ENCODE data around the gene IL36B. TPM values are rescaled to one million over a fixed set of nuclear protein-coding genes. Genes with fewer than 3 reads are reported as not detected.

IL36B gene
- total and polyA plus RNA-seq, 2 experiments from 2014 or later = not detected

DNA sequence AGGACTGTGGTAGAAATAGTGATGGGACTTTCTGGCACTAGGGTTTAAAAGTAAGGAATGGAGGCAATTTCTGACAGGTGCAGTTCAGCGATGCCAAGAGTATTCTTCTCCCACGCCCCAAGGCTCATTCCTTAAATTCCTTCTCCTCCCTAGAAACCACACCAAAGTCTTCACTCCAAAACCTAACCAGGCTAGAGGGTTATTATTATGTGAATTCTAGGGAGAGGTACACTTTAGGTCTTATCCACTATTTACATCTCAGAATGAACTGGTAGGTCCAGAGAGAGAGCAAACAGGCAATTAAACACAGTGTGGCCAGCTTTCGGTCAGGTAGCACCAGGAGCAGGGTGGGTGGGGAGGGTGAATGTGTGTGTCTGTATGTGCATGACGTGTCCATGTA lies 26.5 kb upstream of the IL36B start:
- Histone ChIP-seq H3K4me2 (no peak overlapping the region), H3K4me1 (ENCODE audit: insufficient read depth) (no peaks in the 10 kb centered on the region), H3K36me3 (replicated peaks; ENCODE audit: insufficient read depth, low read depth) (no peaks in the 10 kb centered on the region), H3K9me3 (ENCODE audit: low read depth) (no peaks in the 10 kb centered on the region), H3K27ac (no peak overlapping the region), H3K27me3 (no peaks in the 10 kb centered on the region), H2AFZ (no peak overlapping the region), H3K9me2 (replicated peaks; ENCODE audit: insufficient read depth) (no peaks in the 10 kb centered on the region), H3K79me2 (no peaks in the 10 kb centered on the region), H3K4me3 (no peak overlapping the region), H4K20me1 (ENCODE audit: insufficient read depth, poor library complexity, severe bottlenecking) (no peaks in the 10 kb centered on the region)
- TF ChIP-seq EZH2phosphoT487 (IDR thresholded peaks at IDR 0.05; ENCODE audit: low read depth, severe bottlenecking, unreplicated experiment) = no peak
- TF ChIP-seq, protein P1, sequence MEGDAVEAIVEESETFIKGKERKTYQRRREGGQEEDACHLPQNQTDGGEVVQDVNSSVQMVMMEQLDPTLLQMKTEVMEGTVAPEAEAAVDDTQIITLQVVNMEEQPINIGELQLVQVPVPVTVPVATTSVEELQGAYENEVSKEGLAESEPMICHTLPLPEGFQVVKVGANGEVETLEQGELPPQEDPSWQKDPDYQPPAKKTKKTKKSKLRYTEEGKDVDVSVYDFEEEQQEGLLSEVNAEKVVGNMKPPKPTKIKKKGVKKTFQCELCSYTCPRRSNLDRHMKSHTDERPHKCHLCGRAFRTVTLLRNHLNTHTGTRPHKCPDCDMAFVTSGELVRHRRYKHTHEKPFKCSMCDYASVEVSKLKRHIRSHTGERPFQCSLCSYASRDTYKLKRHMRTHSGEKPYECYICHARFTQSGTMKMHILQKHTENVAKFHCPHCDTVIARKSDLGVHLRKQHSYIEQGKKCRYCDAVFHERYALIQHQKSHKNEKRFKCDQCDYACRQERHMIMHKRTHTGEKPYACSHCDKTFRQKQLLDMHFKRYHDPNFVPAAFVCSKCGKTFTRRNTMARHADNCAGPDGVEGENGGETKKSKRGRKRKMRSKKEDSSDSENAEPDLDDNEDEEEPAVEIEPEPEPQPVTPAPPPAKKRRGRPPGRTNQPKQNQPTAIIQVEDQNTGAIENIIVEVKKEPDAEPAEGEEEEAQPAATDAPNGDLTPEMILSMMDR (IDR thresholded peaks at IDR 0.05; ENCODE audit: poor library complexity) = no peak
- no peak for TF ChIP-seq EZH2 (IDR thresholded peaks at IDR 0.05; ENCODE audit: borderline replicate concordance)
- no peak for DNase-seq (ENCODE audit: low spot score)
- WGBS (ENCODE audit: low lambda C conversion rate, missing lambda C conversion rate) = 75% methylated on average over 4 of the region's 4 CpGs

DNA sequence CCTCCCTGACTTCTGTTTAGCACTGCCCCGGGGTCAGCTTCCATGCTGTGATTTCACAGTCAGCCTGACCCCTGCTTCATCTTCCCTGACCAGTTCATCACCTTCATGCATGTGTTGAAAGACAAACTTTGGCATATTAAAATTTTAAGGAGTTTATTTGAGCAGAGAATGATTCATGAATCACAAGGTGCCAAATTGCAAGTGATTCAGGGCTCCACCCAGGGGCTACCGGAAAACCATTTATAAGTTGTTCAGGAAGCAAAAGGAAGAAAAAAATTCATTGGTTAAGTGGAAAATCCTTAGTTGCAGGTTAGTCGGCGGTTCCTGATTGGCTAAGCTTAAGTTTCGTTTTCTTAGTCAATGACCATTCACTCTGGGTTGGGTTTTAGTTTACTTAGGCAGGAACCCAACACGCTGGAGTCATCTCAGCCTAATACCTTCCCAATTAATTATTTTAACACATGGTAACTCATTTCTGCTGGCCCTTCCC lies 25.7 kb upstream of the IL36B start:
- H3K27ac ChIP-seq = no peak overlapping the region
- no peaks in the 10 kb centered on the region for H3K9me3 ChIP-seq (ENCODE audit: low read depth)
- H3K4me2 ChIP-seq = no peak overlapping the region
- H2AFZ ChIP-seq = no peak overlapping the region
- TF ChIP-seq EZH2phosphoT487 (IDR thresholded peaks at IDR 0.05; ENCODE audit: low read depth, severe bottlenecking, unreplicated experiment) (no peak), EZH2 (IDR thresholded peaks at IDR 0.05; ENCODE audit: borderline replicate concordance) (no peak)
- TF ChIP-seq, protein P1 (IDR thresholded peaks at IDR 0.05; ENCODE audit: poor library complexity) = no peak
- no peaks in the 10 kb centered on the region for H4K20me1 ChIP-seq (ENCODE audit: insufficient read depth, poor library complexity, severe bottlenecking)
- H3K36me3 ChIP-seq (replicated peaks; ENCODE audit: insufficient read depth, low read depth) = no peaks in the 10 kb centered on the region
- no peaks in the 10 kb centered on the region for H3K4me1 ChIP-seq (ENCODE audit: insufficient read depth)
- H3K4me3 ChIP-seq = no peak overlapping the region
- H3K9me2 ChIP-seq (replicated peaks; ENCODE audit: insufficient read depth) = no peaks in the 10 kb centered on the region
- DNase-seq (ENCODE audit: low spot score) = no peak
- H3K79me2 ChIP-seq = no peaks in the 10 kb centered on the region
- H3K27me3 ChIP-seq = no peaks in the 10 kb centered on the region
- 81% methylated on average over 6 of the region's 6 CpGs for WGBS (ENCODE audit: low lambda C conversion rate, missing lambda C conversion rate)

DNA sequence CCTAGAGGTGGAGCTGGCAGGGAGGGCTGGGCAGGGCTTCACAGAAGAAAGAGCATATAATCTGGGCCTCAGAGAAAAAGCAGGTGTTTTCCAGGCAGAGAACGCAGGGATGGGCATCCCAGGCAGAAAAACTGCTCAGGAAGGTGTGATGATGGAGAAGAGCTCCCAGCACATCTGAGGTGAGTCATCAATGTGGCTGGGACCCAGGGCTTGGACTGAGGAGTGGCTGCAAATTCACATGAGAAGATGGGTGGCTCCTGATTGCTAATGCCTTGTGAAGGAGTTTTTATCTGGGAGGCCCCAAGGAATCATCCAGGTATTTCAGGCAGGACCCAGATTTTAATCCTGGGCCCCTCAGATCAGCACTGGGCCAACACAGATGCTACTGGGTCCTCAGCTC lies 25.3 kb upstream of the IL36B start:
- Histone ChIP-seq H3K27me3 (no peaks in the 10 kb centered on the region), H4K20me1 (ENCODE audit: insufficient read depth, poor library complexity, severe bottlenecking) (no peaks in the 10 kb centered on the region), H2AFZ (no peak overlapping the region), H3K4me3 (no peak overlapping the region), H3K9me3 (ENCODE audit: low read depth) (no peaks in the 10 kb centered on the region), H3K27ac (no peak overlapping the region), H3K4me2 (no peak overlapping the region), H3K9me2 (replicated peaks; ENCODE audit: insufficient read depth) (no peaks in the 10 kb centered on the region), H3K79me2 (no peaks in the 10 kb centered on the region), H3K4me1 (ENCODE audit: insufficient read depth) (no peaks in the 10 kb centered on the region), H3K36me3 (replicated peaks; ENCODE audit: insufficient read depth, low read depth) (no peaks in the 10 kb centered on the region)
- 57% methylated on average over 1 of the region's 1 CpG for WGBS (ENCODE audit: low lambda C conversion rate, missing lambda C conversion rate)
- no peak for TF ChIP-seq EZH2phosphoT487 (IDR thresholded peaks at IDR 0.05; ENCODE audit: low read depth, severe bottlenecking, unreplicated experiment)
- TF ChIP-seq, protein P1 (IDR thresholded peaks at IDR 0.05; ENCODE audit: poor library complexity) = no peak
- TF ChIP-seq EZH2 (IDR thresholded peaks at IDR 0.05; ENCODE audit: borderline replicate concordance) = no peak
- DNase-seq (ENCODE audit: low spot score) = no peak

Data from hepatocyte (in vitro differentiated cells).